ENCODE data around the gene SDHA. TPM values are rescaled to one million over a fixed set of nuclear protein-coding genes. Genes with fewer than 3 reads are reported as not detected.

The SDHA gene
- total and polyA plus RNA-seq, 2 of the 8 experiments (the other 6 are each of a cell fraction or from before 2014, with no cell fraction given), result 59.7 to 87.3 TPM

DNA sequence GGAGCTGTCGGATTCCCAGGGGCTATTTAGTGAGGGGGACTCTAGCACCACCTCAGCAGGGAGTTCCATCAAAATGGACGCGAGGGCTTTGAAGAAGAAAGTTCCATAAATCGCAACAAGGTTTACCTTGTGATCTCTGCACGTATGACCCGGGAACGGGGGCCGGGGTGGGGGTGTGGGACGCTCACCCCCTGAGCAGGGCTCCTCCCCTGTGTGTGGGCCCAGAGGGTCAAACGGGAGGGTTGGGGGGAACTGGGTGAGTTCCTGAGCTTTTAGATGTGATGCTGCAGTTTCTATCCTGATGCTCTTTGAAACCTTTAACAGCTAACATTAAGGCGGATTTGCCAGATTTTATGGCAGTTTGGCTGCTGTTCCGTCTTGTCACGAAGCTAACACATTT lies 45.7 kb upstream of the SDHA start:
- Histone ChIP-seq H4K20me1 (replicated peaks in 1 of 2; ENCODE audit: control insufficient read depth in 1 of 2, insufficient read depth in 2 of 2, low read length in 2 of 2) (peaks cover 3 to 13% of the 10 kb centered on the region in 2 experiments), H2BK12ac (ENCODE audit: low read depth, low read length) (no peak overlapping the region), H2AK5ac (ENCODE audit: low read depth, low read length) (no peak overlapping the region), H2BK120ac (replicated peaks; ENCODE audit: low read depth, low read length) (no peak overlapping the region), H3K9ac (replicated peaks in 1 of 4; ENCODE audit: extremely low read depth in 1 of 4, low read depth in 3 of 4, low read length in 3 of 4) (no peak overlapping the region), H3K9me3 (ENCODE audit: insufficient read depth in 2 of 2, low read depth in 1 of 2, low read length in 1 of 2) (no peaks in the 10 kb centered on the region), H3K23me2 (ENCODE audit: low read depth, low read length) (no peaks in the 10 kb centered on the region), H3K18ac (ENCODE audit: extremely low read depth, low read length) (no peak overlapping the region), H3K4ac (replicated peaks; ENCODE audit: insufficient read length, low read depth, low read length) (no peak overlapping the region), H4K8ac (ENCODE audit: extremely low read depth, insufficient read depth, low read length) (no peak overlapping the region), H2BK20ac (ENCODE audit: low read length) (no peak overlapping the region), H3K79me2 (ENCODE audit: control insufficient read depth in 1 of 2, insufficient read depth in 2 of 2, low read length in 2 of 2) (no peaks in the 10 kb centered on the region), H3K4me2 (ENCODE audit: insufficient read depth in 1 of 2, low read depth in 2 of 2, low read length in 2 of 2) (no peak overlapping the region), H2AFZ (ENCODE audit: low read length) (no peak overlapping the region), H2BK15ac (ENCODE audit: low read length) (no peak overlapping the region), H3K4me1 (replicated peaks in 1 of 4; ENCODE audit: control insufficient read depth in 3 of 4, insufficient read depth in 4 of 4, low read length in 3 of 4) (no peaks in the 10 kb centered on the region), H3K23ac (ENCODE audit: insufficient read length) (no peak overlapping the region), H4K91ac (replicated peaks; ENCODE audit: insufficient read length, low read length) (no peak overlapping the region), H4K5ac (ENCODE audit: insufficient read length, low read depth, low read length) (no peak overlapping the region), H3K36me3 (ENCODE audit: control insufficient read depth in 2 of 4, insufficient read depth in 4 of 4, low read length in 3 of 4) (peaks cover 0 to 22% (median 13%) of the 10 kb centered on the region in 4 experiments; a peak in 6 of 8 replicates), H3K27me3 (replicated peaks in 1 of 4; ENCODE audit: control insufficient read depth in 3 of 4, extremely low read depth in 1 of 4, insufficient read depth in 3 of 4, low read length in 3 of 4) (no peaks in the 10 kb centered on the region; a peak in 1 of 7 replicates), H3K4me3 (ENCODE audit: extremely low read depth in 1 of 4, insufficient read depth in 2 of 4, low read depth in 3 of 4, low read length in 4 of 4) (no peak overlapping the region), H3K79me1 (ENCODE audit: low read depth, low read length) (no peaks in the 10 kb centered on the region), H3K56ac (replicated peaks; ENCODE audit: insufficient read length, low read depth, low read length) (no peak overlapping the region), H2BK5ac (ENCODE audit: low read depth, low read length) (no peak overlapping the region), H3K27ac (ENCODE audit: low read depth, low read length) (no peak overlapping the region), H3K14ac (ENCODE audit: insufficient read length) (no peak overlapping the region)
- TF ChIP-seq, protein P1, sequence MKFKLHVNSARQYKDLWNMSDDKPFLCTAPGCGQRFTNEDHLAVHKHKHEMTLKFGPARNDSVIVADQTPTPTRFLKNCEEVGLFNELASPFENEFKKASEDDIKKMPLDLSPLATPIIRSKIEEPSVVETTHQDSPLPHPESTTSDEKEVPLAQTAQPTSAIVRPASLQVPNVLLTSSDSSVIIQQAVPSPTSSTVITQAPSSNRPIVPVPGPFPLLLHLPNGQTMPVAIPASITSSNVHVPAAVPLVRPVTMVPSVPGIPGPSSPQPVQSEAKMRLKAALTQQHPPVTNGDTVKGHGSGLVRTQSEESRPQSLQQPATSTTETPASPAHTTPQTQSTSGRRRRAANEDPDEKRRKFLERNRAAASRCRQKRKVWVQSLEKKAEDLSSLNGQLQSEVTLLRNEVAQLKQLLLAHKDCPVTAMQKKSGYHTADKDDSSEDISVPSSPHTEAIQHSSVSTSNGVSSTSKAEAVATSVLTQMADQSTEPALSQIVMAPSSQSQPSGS (IDR thresholded peaks at IDR 0.05; ENCODE audit: low read length), result no peak
- TF ChIP-seq RFX5 (IDR thresholded peaks at IDR 0.05; ENCODE audit: borderline replicate concordance, low read depth, low read length), result no peak
- no peak for TF ChIP-seq EGR1 (IDR thresholded peaks at IDR 0.05; ENCODE audit: borderline replicate concordance, low read depth, low read length)
- TF ChIP-seq NRF1 (IDR thresholded peaks at IDR 0.05; ENCODE audit: low read depth, low read length), result no peak
- TF ChIP-seq SP1 (IDR thresholded peaks at IDR 0.05; ENCODE audit: low read depth, low read length), result no peak
- TF ChIP-seq, protein P2, sequence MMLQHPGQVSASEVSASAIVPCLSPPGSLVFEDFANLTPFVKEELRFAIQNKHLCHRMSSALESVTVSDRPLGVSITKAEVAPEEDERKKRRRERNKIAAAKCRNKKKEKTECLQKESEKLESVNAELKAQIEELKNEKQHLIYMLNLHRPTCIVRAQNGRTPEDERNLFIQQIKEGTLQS (IDR thresholded peaks at IDR 0.05; ENCODE audit: insufficient read depth, low read depth, low read length), result no peak
- TF ChIP-seq YY1 (IDR thresholded peaks at IDR 0.05; ENCODE audit: low read depth, low read length), result no peak
- TF ChIP-seq TBP (IDR thresholded peaks at IDR 0.05; ENCODE audit: low read depth, low read length), result no peak
- no peak for TF ChIP-seq FOSL1 (IDR thresholded peaks at IDR 0.05; ENCODE audit: insufficient read depth, low read depth, low read length)
- TF ChIP-seq POLR2A (IDR thresholded peaks at IDR 0.05; ENCODE audit: control extremely low read depth in 1 of 2, low read depth in 2 of 2, low read length in 2 of 2), result no peak
- no peak for TF ChIP-seq POU5F1 (IDR thresholded peaks at IDR 0.05; ENCODE audit: low read depth, low read length)
- DNase-seq (ENCODE audit: low read depth in 1 of 2, low spot score in 2 of 2), result no peak
- CTCF ChIA-PET (ENCODE audit: partially characterized antibody), result interaction anchor here (1.2 to 5.1 kb wide), 2 partner anchors 16 to 26 kb away, joined by 3 to 15 read pairs; no protein-coding TSS in a partner anchor
- no peak for FAIRE-seq
- POLR2A ChIA-PET (ENCODE audit: partially characterized antibody), result interaction anchor here (1.2 kb wide), 1 partner anchor 20 kb away, joined by 3 read pairs; no protein-coding TSS in a partner anchor
- 93% methylated on average over 12 of the region's 13 CpGs; no CpG with 5 or more reads in 1 of the 2 experiments for WGBS, 2 experiments (ENCODE audit: extremely low coverage in 1 of 2, insufficient coverage in 1 of 2, insufficient read length in 1 of 2, insufficient replicate concordance in 2 of 2, low coverage in 1 of 2, low lambda C conversion rate in 2 of 2, missing lambda C conversion rate in 1 of 2)
